HCT116 (cell line): ENCODE measurements around the gene LRP1.

Source experiments
- POLR2A ChIP-seq: IDR thresholded peaks from 2 replicates; pipeline ENCODE4 v1.7.0; 2011; ENCODE audit warnings: borderline replicate concordance; ENCODE audit not compliant: insufficient read depth, insufficient read length; ENCODE audit errors: extremely low read depth
- RAD21 ChIP-seq: IDR thresholded peaks from 2 replicates; pipeline ENCODE4 v1.6.1; 2012; ENCODE audit warnings: low read depth, mild to moderate bottlenecking
- ZFX ChIP-seq: fragments of 450-650 bp; IDR thresholded peaks from 2 replicates; pipeline ENCODE4 v1.6.1; 2017
- TF ChIP-seq, protein P1 (sequence below), 3 experiments: fragments of 200-600 bp in 1 of 3; sonication (generic) in 1 of 3; IDR thresholded peaks in 2 of 3; conservative IDR thresholded peaks in 1 of 3; 2 replicates each; pipeline ENCODE4 v1.5.1; 2012 to 2017; ENCODE audit warnings: low read depth in 2 of 3, low read length in 2 of 3, antibody characterized with exemption in 1 of 3, borderline replicate concordance in 1 of 3, control low read depth in 1 of 3, mild to moderate bottlenecking in 1 of 3, mixed read lengths in 1 of 3, mixed run types in 1 of 3, moderate library complexity in 1 of 3; ENCODE audit not compliant: insufficient read depth in 1 of 3
- TF ChIP-seq, protein P2 (sequence below): IDR thresholded peaks from 2 replicates; pipeline ENCODE4 v1.6.1; 2012

DNA sequence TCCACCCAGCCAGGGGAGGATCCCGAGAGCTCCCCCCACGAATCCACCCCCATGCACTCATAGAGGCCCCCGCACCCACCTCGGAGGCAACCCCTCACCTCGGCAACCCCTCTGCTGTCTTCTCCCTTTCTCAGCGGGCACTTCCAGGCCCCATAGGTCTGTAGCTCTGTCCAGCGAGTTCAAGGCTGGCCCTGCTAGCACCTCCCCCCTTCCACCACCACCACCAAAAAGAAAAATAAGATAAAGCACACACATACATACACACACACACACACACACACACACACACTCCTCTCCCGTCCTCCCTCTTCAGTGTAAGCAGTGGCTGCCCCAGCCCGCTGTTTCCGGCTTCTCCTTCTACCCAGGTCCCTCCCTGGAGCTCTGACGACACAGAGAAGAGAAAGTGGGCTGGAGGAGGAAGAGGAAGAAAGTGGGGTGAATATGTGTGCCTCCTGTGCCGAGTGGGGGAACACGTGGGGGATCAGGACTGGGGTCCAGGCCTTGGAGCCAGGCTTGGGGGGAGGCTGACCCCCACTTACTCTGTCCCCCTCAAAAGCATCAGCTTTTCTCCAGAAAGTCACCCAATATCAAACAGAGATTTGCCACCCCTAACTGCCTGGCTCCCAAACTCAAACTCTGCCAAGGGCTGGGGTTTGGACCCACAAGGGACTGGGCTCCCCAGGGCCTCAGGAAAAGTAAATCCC lies 17.1 kb upstream of the LRP1 start, which contains the start of gene STAT6:
- TF ChIP-seq, protein P1, sequence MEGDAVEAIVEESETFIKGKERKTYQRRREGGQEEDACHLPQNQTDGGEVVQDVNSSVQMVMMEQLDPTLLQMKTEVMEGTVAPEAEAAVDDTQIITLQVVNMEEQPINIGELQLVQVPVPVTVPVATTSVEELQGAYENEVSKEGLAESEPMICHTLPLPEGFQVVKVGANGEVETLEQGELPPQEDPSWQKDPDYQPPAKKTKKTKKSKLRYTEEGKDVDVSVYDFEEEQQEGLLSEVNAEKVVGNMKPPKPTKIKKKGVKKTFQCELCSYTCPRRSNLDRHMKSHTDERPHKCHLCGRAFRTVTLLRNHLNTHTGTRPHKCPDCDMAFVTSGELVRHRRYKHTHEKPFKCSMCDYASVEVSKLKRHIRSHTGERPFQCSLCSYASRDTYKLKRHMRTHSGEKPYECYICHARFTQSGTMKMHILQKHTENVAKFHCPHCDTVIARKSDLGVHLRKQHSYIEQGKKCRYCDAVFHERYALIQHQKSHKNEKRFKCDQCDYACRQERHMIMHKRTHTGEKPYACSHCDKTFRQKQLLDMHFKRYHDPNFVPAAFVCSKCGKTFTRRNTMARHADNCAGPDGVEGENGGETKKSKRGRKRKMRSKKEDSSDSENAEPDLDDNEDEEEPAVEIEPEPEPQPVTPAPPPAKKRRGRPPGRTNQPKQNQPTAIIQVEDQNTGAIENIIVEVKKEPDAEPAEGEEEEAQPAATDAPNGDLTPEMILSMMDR (IDR thresholded peaks at IDR 0.05 in 2 of 3, conservative IDR thresholded peaks at IDR 0.05 in 1 of 3; ENCODE audit: borderline replicate concordance in 1 of 3, insufficient read depth in 1 of 3, low read depth in 2 of 3, low read length in 2 of 3) = no peak; a peak in 1 of 6 replicates
- TF ChIP-seq RAD21 = no peak
- no peak for TF ChIP-seq POLR2A
- no peak for TF ChIP-seq ZFX
- TF ChIP-seq, protein P2, sequence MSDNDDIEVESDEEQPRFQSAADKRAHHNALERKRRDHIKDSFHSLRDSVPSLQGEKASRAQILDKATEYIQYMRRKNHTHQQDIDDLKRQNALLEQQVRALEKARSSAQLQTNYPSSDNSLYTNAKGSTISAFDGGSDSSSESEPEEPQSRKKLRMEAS = no peak
